ENCODE results near the gene DCTN4.

DNA sequence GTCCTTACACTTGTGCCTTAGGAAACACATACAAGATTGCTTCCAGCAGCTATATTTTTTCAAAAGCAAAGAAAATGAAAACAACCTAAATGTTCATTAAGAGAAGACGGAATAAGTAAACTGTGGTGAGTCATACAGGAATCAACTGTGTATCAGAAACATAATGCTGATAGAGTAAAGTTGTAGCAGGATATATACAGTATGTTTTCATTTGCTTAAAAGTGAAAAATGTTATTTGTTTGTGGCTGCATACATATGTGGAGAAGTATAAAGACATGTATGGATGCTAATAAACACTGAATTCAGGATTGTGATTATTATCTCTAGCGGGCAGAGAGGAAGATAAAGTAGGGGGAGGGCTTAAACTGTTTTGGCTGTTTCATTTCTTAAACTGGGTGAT, 8.3 kb downstream of the DCTN4 start:
- no peak for TF ChIP-seq CTCF (IDR thresholded peaks at IDR 0.05)
- TF ChIP-seq POLR2A (IDR thresholded peaks at IDR 0.05; ENCODE audit: low read length) = no peak
- no peak for TF ChIP-seq RAD21 (conservative IDR thresholded peaks at IDR 0.05 in 1 of 2, IDR thresholded peaks at IDR 0.05 in 1 of 2)
